Measurements from ENCODE around the gene CA10. TPM values are rescaled to one million over a fixed set of nuclear protein-coding genes. Genes with fewer than 3 reads are reported as not detected.

Gene CA10
- total and polyA plus RNA-seq, 2 experiments from 2014 or later: 0.92 to 1.5 TPM

- TF ChIP-seq EZH2phosphoT487 (IDR thresholded peaks at IDR 0.05; ENCODE audit: unreplicated experiment) (no peak), NANOG (IDR thresholded peaks at IDR 0.05; ENCODE audit: borderline replicate concordance) (no peak), STAT1 (IDR thresholded peaks at IDR 0.05; ENCODE audit: unreplicated experiment) (no peak), JUNB (IDR thresholded peaks at IDR 0.05; ENCODE audit: unreplicated experiment) (no peak)
- TF ChIP-seq, protein P1, sequence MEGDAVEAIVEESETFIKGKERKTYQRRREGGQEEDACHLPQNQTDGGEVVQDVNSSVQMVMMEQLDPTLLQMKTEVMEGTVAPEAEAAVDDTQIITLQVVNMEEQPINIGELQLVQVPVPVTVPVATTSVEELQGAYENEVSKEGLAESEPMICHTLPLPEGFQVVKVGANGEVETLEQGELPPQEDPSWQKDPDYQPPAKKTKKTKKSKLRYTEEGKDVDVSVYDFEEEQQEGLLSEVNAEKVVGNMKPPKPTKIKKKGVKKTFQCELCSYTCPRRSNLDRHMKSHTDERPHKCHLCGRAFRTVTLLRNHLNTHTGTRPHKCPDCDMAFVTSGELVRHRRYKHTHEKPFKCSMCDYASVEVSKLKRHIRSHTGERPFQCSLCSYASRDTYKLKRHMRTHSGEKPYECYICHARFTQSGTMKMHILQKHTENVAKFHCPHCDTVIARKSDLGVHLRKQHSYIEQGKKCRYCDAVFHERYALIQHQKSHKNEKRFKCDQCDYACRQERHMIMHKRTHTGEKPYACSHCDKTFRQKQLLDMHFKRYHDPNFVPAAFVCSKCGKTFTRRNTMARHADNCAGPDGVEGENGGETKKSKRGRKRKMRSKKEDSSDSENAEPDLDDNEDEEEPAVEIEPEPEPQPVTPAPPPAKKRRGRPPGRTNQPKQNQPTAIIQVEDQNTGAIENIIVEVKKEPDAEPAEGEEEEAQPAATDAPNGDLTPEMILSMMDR (conservative IDR thresholded peaks at IDR 0.05; ENCODE audit: low read depth in 2 of 2): no peak
These were observed 480.6 kb downstream of the CA10 start (continued) for GRCh38 chr17:51677875-51678274.

- no peak for DNase-seq (ENCODE audit: low spot score)
- TF ChIP-seq REST (IDR thresholded peaks at IDR 0.05; ENCODE audit: unreplicated experiment): no peak
- TF ChIP-seq ZNF114 (CRISPR knock-in tag; IDR thresholded peaks at IDR 0.05): no peak
- TF ChIP-seq STAT1 (IDR thresholded peaks at IDR 0.05; ENCODE audit: unreplicated experiment): no peak
- TF ChIP-seq NANOG (IDR thresholded peaks at IDR 0.05; ENCODE audit: borderline replicate concordance): no peak
- no peak for TF ChIP-seq ZNF462 (CRISPR knock-in tag; IDR thresholded peaks at IDR 0.05)
- TF ChIP-seq ZNF331 (CRISPR knock-in tag; IDR thresholded peaks at IDR 0.05; ENCODE audit: low read depth): no peak
- TF ChIP-seq EZH2phosphoT487 (IDR thresholded peaks at IDR 0.05; ENCODE audit: unreplicated experiment): no peak
- no peak for TF ChIP-seq POLR2AphosphoS5 (IDR thresholded peaks at IDR 0.05; ENCODE audit: low read depth)
- no peak for TF ChIP-seq ETS1 (IDR thresholded peaks at IDR 0.05)
These were observed 481.6 kb downstream of the CA10 start for GRCh38 chr17:51676691-51677487.

More at GRCh38 chr17:51676691-51677487, 481.6 kb downstream of the CA10 start:
- Histone ChIP-seq H3K4me2 (no peak overlapping the region), H2AFZ (no peak overlapping the region), H4K20me1 (replicated peaks; ENCODE audit: insufficient read depth) (no peaks in the 10 kb centered on the region), H3K27ac (ENCODE audit: low read depth) (no peak overlapping the region), H3F3A (replicated peaks; ENCODE audit: low read depth) (no peaks in the 10 kb centered on the region), H3K27me3 (ENCODE audit: insufficient read depth) (no peaks in the 10 kb centered on the region), H3K4me3 (no peak overlapping the region), H3K79me2 (replicated peaks; ENCODE audit: insufficient read depth) (no peaks in the 10 kb centered on the region), H3K36me3 (ENCODE audit: insufficient read depth) (no peaks in the 10 kb centered on the region), H3K9me2 (ENCODE audit: insufficient read depth) (0 out of 2 replicates have a peak, but pooled peaks cover 10% of the 10 kb centered on the region), H3K4me1 (ENCODE audit: insufficient read depth) (no peaks in the 10 kb centered on the region)
- no peak overlapping the region for H3K4me3 Mint-ChIP-seq
- H3K9me3 Mint-ChIP-seq: no peaks in the 10 kb centered on the region
- H3K27ac Mint-ChIP-seq: no peak overlapping the region
- ATAC-seq: no peak
- H3K4me1 Mint-ChIP-seq: peaks cover 3% of the 10 kb centered on the region; the same call in 2 of the 3 replicates
- H3K36me3 Mint-ChIP-seq (ENCODE audit: low read depth): no peaks in the 10 kb centered on the region
- peaks cover 2% of the 10 kb centered on the region for H3K27me3 Mint-ChIP-seq (ENCODE audit: insufficient read depth, low read depth, poor library complexity)

Measured in GM23338 (cell line).